HuH-7.5 (cell line): ENCODE results near the gene CHRM1.
A peak's percentile ranks its signal among the peaks of the same experiment; 100 is the strongest.

Experiments used
- DNase-seq: peaks from one replicate; pipeline ENCODE4 v3.0.0; 2011; ENCODE audit warnings: low spot score

Gene CHRM1

GRCh38 chr11:62905296-62905695, 15.9 kb downstream of the CHRM1 start:
- DNase-seq, result no peak

- DNase-seq, result no peak
Observed at GRCh38 chr11:62902932-62903331, 18.2 kb downstream of the CHRM1 start.

GRCh38 chr11:62898027-62898426, 23.1 kb downstream of the CHRM1 start:
- no peak for DNase-seq

- no peak for DNase-seq
Observed at GRCh38 chr11:62897311-62897710, 23.9 kb downstream of the CHRM1 start.

GRCh38 chr11:62896049-62896448, 25.1 kb downstream of the CHRM1 start:
- no peak for DNase-seq

GRCh38 chr11:62895501-62895900, 25.7 kb downstream of the CHRM1 start:
- DNase-seq, result no peak

- DNase-seq, result no peak
Observed at GRCh38 chr11:62892077-62892922, 28.9 kb downstream of the CHRM1 start.

GRCh38 chr11:62889484-62890437, 31.4 kb downstream of the CHRM1 start:
- DNase-seq, result peak; percentile 73

- no peak for DNase-seq
Observed at GRCh38 chr11:62889126-62889483, 32.1 kb downstream of the CHRM1 start.

- no peak for DNase-seq
Observed at GRCh38 chr11:62888406-62888805, 32.8 kb downstream of the CHRM1 start.

GRCh38 chr11:62885137-62885750, 35.9 kb downstream of the CHRM1 start:
- DNase-seq, result no peak

GRCh38 chr11:62883673-62884072, 37.5 kb downstream of the CHRM1 start:
- DNase-seq, result no peak

GRCh38 chr11:62882788-62883501, 38.2 kb downstream of the CHRM1 start:
- no peak for DNase-seq

- no peak for DNase-seq
Observed at GRCh38 chr11:62882431-62882749, 38.8 kb downstream of the CHRM1 start.

- DNase-seq, result peak; percentile 85
Observed at GRCh38 chr11:62881579-62882430, 39.4 kb downstream of the CHRM1 start.

- peak; percentile 77 for DNase-seq
Observed at GRCh38 chr11:62880803-62881578, 40.2 kb downstream of the CHRM1 start, which contains the start of gene SLC3A2. TSS of gene SLC3A2 (plus strand) at chr11:62880896. CDS start at chr11:62881024, 128 bp downstream.

- no peak for DNase-seq
Observed at GRCh38 chr11:62880231-62880802, 40.8 kb downstream of the CHRM1 start.

- DNase-seq, result no peak
Observed at GRCh38 chr11:62879235-62879978, 41.8 kb downstream of the CHRM1 start.

GRCh38 chr11:62876712-62877111, 44.5 kb downstream of the CHRM1 start:
- no peak for DNase-seq
